ENCODE results near the gene SLC30A7.
"Not testable (repeated sequence)": the region's sequence is repeated elsewhere in the genome, so short reads cannot be mapped to it uniquely, and the experiment has no call there.

The SLC30A7 gene

GRCh38 chr1:100933555-100933954, 37.7 kb downstream of the SLC30A7 start:
- DNase-seq, H3K4me3 Mint-ChIP-seq, H3K27ac Mint-ChIP-seq, H3K27me3 Mint-ChIP-seq: not testable (repeated sequence)
- peaks cover 60% of the 10 kb centered on the region for H3K4me1 Mint-ChIP-seq
- H3K36me3 Mint-ChIP-seq: peaks cover 71% of the 10 kb centered on the region
- H3K9me3 Mint-ChIP-seq: peaks cover 18% of the 10 kb centered on the region
- CTCF ChIA-PET: interaction anchor here (1.9 kb wide), 1 partner anchor 203 kb away, joined by 6 read pairs; no protein-coding TSS in a partner anchor

- H3K27ac Mint-ChIP-seq: no peak overlapping the region
- peaks cover 47% of the 10 kb centered on the region for H3K4me1 Mint-ChIP-seq
- peaks cover 81% of the 10 kb centered on the region for H3K36me3 Mint-ChIP-seq
- DNase-seq: no peak
- no peaks in the 10 kb centered on the region for H3K27me3 Mint-ChIP-seq
- H3K4me3 Mint-ChIP-seq: no peak overlapping the region
- H3K9me3 Mint-ChIP-seq: peaks cover 31% of the 10 kb centered on the region
- CTCF ChIA-PET: interaction anchor here (0.7 kb wide), 1 partner anchor 162 kb away, joined by 3 read pairs; no protein-coding TSS in a partner anchor
Measured at GRCh38 chr1:100936194-100936967, 40.5 kb downstream of the SLC30A7 start.

DNA sequence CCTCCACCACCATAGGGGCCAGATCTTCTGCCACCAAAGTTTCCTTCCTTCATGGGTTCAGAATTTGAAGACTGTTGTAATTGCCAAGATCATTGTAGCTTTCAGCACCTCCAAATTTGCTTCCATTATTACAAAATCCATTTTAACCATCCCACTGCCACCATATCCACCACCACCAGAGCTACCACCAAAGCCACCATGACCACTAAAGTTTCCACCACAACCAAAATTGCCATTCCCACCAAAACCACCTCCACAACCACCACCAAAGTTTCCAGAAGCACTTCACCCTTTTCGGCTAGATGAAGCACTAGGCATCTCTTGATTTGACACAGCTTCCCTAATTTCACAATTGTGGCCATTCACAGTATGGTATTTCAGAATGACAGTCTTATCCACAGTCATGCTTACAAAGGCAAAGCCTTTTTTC, 45.2 kb downstream of the SLC30A7 start:
- peaks cover 40% of the 10 kb centered on the region for H3K4me1 Mint-ChIP-seq
- H3K36me3 Mint-ChIP-seq: peaks cover 81% of the 10 kb centered on the region
- peak overlapping the region; percentile 86 for H3K27ac Mint-ChIP-seq
- H3K9me3 Mint-ChIP-seq: peaks cover 49% of the 10 kb centered on the region
- CTCF ChIA-PET: interaction anchor here (1.1 to 1.5 kb wide), 2 partner anchors 22 to 416 kb away, joined by 3 read pairs; no protein-coding TSS in a partner anchor
- peak overlapping the region; percentile 42 for H3K4me3 Mint-ChIP-seq
- no peak for DNase-seq
- H3K27me3 Mint-ChIP-seq: no peaks in the 10 kb centered on the region

GRCh38 chr1:100941580-100942216, 45.8 kb downstream of the SLC30A7 start:
- Mint-ChIP-seq H3K9me3 (peaks cover 55% of the 10 kb centered on the region), H3K27me3 (no peaks in the 10 kb centered on the region), H3K4me1 (peaks cover 37% of the 10 kb centered on the region), H3K36me3 (peaks cover 81% of the 10 kb centered on the region), H3K4me3 (peak overlapping the region; percentile 38), H3K27ac (peak overlapping the region; percentile 86)
- CTCF ChIA-PET: interaction anchor here (0.9 to 1.7 kb wide), 5 partner anchors 14 to 416 kb away, joined by 3 to 4 read pairs (median 3); no protein-coding TSS in a partner anchor
- DNase-seq: no peak

- H3K4me3 Mint-ChIP-seq: no peak overlapping the region
- peaks cover 84% of the 10 kb centered on the region for H3K36me3 Mint-ChIP-seq
- H3K27ac Mint-ChIP-seq: peak overlapping the region; percentile 86
- H3K9me3 Mint-ChIP-seq: peaks cover 61% of the 10 kb centered on the region
- no peaks in the 10 kb centered on the region for H3K27me3 Mint-ChIP-seq
- peaks cover 42% of the 10 kb centered on the region for H3K4me1 Mint-ChIP-seq
- CTCF ChIA-PET: interaction anchor here (0.9 to 1.7 kb wide), 4 partner anchors 15 to 346 kb away, joined by 3 to 4 read pairs (median 4); no protein-coding TSS in a partner anchor
- no peak for DNase-seq
Measured at GRCh38 chr1:100942304-100943046, 46.6 kb downstream of the SLC30A7 start.

DNA sequence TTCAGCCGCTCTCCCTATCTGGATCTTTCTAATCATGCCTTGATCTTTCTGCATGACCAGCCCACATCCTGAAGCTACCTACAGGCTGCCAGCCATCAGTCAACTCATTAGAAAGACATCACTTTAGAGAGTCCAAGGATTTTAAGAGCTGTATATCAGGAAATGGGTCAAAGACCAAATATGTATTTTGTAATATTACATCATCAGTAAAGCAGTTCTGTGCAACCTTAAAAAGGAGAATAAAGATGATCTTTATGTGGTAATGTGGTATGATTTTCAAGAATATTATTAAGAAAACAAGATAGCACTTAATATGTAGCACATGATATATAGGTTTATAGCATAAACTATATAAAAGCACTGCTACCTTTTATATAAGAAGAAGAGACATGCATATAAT, 47.6 kb downstream of the SLC30A7 start:
- DNase-seq: no peak
- H3K4me1 Mint-ChIP-seq: peaks cover 51% of the 10 kb centered on the region
- CTCF ChIA-PET: no interaction called here
- H3K27ac Mint-ChIP-seq: peak overlapping the region; percentile 47
- H3K4me3 Mint-ChIP-seq: no peak overlapping the region
- no peaks in the 10 kb centered on the region for H3K27me3 Mint-ChIP-seq
- peaks cover 65% of the 10 kb centered on the region for H3K9me3 Mint-ChIP-seq
- peaks cover 84% of the 10 kb centered on the region for H3K36me3 Mint-ChIP-seq

GRCh38 chr1:100946064-100946463, 50.2 kb downstream of the SLC30A7 start:
- H3K27me3 Mint-ChIP-seq, H3K4me3 Mint-ChIP-seq, CTCF ChIA-PET, DNase-seq, H3K27ac Mint-ChIP-seq: not testable (repeated sequence)
- Mint-ChIP-seq H3K4me1 (peaks cover 69% of the 10 kb centered on the region), H3K36me3 (peaks cover 93% of the 10 kb centered on the region), H3K9me3 (peaks cover 73% of the 10 kb centered on the region)

DNA sequence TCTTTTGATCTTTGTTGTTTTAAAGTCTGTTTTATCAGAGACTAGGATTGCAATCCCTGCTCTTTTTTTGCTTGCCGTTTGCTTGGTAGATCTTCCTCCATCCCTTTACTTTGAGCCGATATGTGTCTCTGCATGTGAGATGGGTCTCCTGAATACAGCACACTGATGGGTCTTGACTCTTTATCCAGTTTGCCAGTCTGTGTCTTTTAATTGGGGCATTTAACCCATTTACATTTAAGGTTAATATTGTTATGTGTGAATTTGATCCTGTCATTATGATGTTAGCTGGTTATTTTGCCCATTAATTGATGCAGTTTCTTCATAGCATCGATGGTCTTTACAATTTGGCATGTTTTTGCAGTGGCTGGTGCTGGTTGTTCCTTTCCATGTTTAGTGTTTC, 51.9 kb downstream of the SLC30A7 start:
- CTCF ChIA-PET, H3K27me3 Mint-ChIP-seq, H3K4me3 Mint-ChIP-seq, DNase-seq: not testable (repeated sequence)
- Mint-ChIP-seq H3K36me3 (peaks cover 93% of the 10 kb centered on the region), H3K9me3 (peaks cover 80% of the 10 kb centered on the region), H3K27ac (peak overlapping the region; percentile 96), H3K4me1 (peaks cover 63% of the 10 kb centered on the region)

DNA sequence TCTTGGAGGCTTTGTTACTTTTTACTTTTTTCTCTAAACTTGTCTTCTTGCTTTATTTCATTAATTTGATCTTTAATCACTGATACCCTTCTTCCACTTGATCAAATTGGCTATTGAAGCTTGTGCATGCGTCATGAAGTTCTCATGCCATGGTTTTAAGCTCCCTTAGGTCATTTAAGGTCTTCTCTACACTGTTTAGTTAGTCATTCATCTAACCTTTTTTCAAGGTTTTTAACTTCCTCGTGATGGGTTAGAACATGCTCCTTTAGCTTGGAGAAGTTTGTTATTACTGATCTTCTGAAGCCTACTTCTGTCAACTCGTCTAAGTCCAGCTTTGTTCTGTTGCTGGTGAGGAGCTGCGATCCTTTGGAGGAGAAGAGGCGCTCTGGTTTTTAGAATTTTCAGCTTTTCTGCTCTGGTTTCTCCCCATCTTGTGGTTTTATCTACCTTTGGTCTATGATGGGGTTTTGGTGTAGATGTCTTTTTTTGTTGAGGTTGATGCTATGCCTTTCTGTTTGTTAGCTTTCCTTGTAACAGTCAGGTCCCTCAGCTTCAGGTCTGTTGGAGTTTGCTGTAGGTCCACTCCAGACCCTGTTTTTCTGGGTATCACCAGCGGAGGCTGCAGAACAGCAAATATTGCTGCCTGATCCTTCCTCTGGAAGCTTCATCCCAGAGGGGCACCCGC, 53.0 kb downstream of the SLC30A7 start:
- peaks cover 63% of the 10 kb centered on the region for H3K4me1 Mint-ChIP-seq
- H3K36me3 Mint-ChIP-seq: peaks cover 94% of the 10 kb centered on the region
- H3K4me3 Mint-ChIP-seq: peak overlapping the region; percentile 39
- not testable (repeated sequence) for DNase-seq, H3K27me3 Mint-ChIP-seq
- H3K27ac Mint-ChIP-seq: peak overlapping the region; percentile 96
- CTCF ChIA-PET: interaction anchor here (0.8 to 2.1 kb wide), 7 partner anchors 10 to 341 kb away, joined by 3 to 6 read pairs (median 3); no protein-coding TSS in a partner anchor
- H3K9me3 Mint-ChIP-seq: peaks cover 79% of the 10 kb centered on the region

DNA sequence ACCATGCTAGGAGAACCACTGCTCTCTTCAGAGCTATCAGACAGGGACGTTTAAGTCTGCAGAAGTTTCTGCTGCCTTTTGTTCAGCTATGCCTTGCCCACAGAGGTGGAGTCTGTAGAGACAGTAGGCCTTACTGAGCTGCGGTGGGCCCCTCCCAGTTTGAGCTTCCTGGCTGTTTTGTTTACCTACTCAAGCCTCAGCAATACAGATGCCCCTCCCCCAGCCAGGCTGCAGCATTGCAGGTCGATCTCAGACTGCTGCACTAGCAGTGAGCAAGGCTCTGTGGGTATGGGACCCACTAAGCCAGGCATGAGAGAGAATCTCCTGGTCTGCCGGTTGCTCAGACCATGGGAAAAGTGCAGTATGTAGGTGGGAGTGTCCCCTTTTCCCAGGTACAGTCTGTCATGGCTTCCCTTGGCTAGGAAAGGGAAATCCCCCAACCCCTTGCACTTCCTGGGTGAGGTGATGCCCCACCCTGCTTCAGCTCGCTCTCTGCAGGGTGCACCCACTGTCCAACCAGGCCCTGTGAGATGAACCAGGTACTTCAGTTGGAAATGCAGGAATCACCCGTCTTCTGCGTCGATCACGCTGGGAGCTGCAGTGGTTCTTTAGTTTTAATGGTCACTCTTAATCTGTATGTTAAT, 53.7 kb downstream of the SLC30A7 start:
- not testable (repeated sequence) for H3K27me3 Mint-ChIP-seq
- Mint-ChIP-seq H3K9me3 (peaks cover 76% of the 10 kb centered on the region), H3K36me3 (peaks cover 96% of the 10 kb centered on the region), H3K27ac (peak overlapping the region; percentile 96), H3K4me1 (peaks cover 66% of the 10 kb centered on the region), H3K4me3 (peak overlapping the region; percentile 39)
- DNase-seq: peak; percentile 94
- CTCF ChIA-PET: interaction anchor here (0.8 to 2.1 kb wide), 8 partner anchors 10 to 341 kb away, joined by 3 to 6 read pairs (median 3); no protein-coding TSS in a partner anchor

GRCh38 chr1:100950337-100950736, 54.4 kb downstream of the SLC30A7 start:
- no peaks in the 10 kb centered on the region for H3K27me3 Mint-ChIP-seq
- H3K9me3 Mint-ChIP-seq: peaks cover 71% of the 10 kb centered on the region
- peaks cover 65% of the 10 kb centered on the region for H3K4me1 Mint-ChIP-seq
- CTCF ChIA-PET: interaction anchor here (1.1 to 2.1 kb wide), 4 partner anchors 27 to 337 kb away, joined by 3 to 6 read pairs (median 3); no protein-coding TSS in a partner anchor
- H3K4me3 Mint-ChIP-seq: no peak overlapping the region
- DNase-seq: no peak
- peak overlapping the region; percentile 96 for H3K27ac Mint-ChIP-seq
- peaks cover 90% of the 10 kb centered on the region for H3K36me3 Mint-ChIP-seq

- Mint-ChIP-seq H3K27ac (peak overlapping the region; percentile 96), H3K27me3 (no peaks in the 10 kb centered on the region), H3K36me3 (peaks cover 88% of the 10 kb centered on the region)
Measured at GRCh38 chr1:100950781-100951180, 54.9 kb downstream of the SLC30A7 start.

More at GRCh38 chr1:100950781-100951180, 54.9 kb downstream of the SLC30A7 start:
- DNase-seq: no peak
- Mint-ChIP-seq H3K4me3 (no peak overlapping the region), H3K4me1 (peaks cover 66% of the 10 kb centered on the region), H3K9me3 (peaks cover 68% of the 10 kb centered on the region)
- CTCF ChIA-PET: interaction anchor here (2.1 kb wide), 1 partner anchor 27 kb away, joined by 6 read pairs; no protein-coding TSS in a partner anchor
